ENCODE measurements around the gene CCDC88B.
A peak's percentile ranks its signal among the peaks of the same experiment; 100 is the strongest.

The CCDC88B gene

DNA sequence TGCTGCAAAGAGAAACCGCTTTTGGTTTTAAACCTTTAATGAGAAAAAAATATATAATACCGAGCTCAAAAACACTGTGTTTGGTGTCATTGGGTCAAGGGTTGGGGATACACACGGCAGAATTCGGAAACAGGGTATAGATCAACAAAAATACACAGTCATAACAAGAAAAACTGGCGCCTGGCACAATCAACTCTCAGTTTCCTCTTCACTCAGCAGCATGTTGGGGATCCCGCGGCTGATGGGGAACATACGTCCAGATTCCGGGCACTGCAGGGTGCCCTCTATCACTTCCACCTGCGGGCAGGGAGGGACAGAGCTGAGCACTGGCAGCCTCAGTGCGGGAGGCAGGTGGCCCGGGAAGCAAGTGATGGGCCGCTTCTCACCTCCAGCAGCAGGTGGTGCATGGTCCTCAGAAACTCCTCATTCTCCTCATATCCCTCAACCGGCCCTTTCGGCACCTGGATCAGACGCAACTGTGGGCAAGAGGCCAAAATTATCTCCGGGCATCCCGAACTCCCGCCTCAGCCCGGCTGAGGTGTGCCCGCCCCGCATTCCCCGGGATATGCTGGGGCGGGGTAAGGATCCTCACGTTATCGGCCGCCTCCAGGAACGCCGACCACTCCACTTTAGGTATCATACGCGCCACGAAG, 23.2 kb upstream of the CCDC88B start:
- Histone ChIP-seq H3K9me3 (ENCODE audit: insufficient read depth, low read length) (no peaks in the 10 kb centered on the region), H3K9me2 (replicated peaks; ENCODE audit: insufficient read depth, low read length) (no peaks in the 10 kb centered on the region), H3K79me2 (ENCODE audit: insufficient read depth, low read length) (peaks cover 13% of the 10 kb centered on the region), H3K4me2 (ENCODE audit: low read depth, low read length, poor library complexity, severe bottlenecking) (peak overlapping the region; percentile 64), H3K27me3 (ENCODE audit: low read length) (no peaks in the 10 kb centered on the region), H3K27ac (ENCODE audit: low read depth, low read length) (peak overlapping the region; percentile 92), H3K9ac (ENCODE audit: low read length) (peak overlapping the region; percentile 84), H2AFZ (ENCODE audit: low read depth, low read length, severe bottlenecking) (peak overlapping the region; percentile 15), H3K4me3 (ENCODE audit: insufficient read depth, low read length, poor library complexity, severe bottlenecking) (peak overlapping the region; percentile 73), H3F3A (ENCODE audit: insufficient read depth) (peaks cover 24% of the 10 kb centered on the region), H4K20me1 (ENCODE audit: low read depth, low read length) (no peaks in the 10 kb centered on the region; the same call in 1 of the 2 replicates), H3K36me3 (ENCODE audit: low read length) (no peaks in the 10 kb centered on the region)
- TF ChIP-seq EZH2phosphoT487 (conservative IDR thresholded peaks at IDR 0.05; ENCODE audit: low read length) = no peak
- TF ChIP-seq CTCF (IDR thresholded peaks at IDR 0.05; ENCODE audit: insufficient read depth, low read length, poor library complexity, severe bottlenecking) = no peak

DNA sequence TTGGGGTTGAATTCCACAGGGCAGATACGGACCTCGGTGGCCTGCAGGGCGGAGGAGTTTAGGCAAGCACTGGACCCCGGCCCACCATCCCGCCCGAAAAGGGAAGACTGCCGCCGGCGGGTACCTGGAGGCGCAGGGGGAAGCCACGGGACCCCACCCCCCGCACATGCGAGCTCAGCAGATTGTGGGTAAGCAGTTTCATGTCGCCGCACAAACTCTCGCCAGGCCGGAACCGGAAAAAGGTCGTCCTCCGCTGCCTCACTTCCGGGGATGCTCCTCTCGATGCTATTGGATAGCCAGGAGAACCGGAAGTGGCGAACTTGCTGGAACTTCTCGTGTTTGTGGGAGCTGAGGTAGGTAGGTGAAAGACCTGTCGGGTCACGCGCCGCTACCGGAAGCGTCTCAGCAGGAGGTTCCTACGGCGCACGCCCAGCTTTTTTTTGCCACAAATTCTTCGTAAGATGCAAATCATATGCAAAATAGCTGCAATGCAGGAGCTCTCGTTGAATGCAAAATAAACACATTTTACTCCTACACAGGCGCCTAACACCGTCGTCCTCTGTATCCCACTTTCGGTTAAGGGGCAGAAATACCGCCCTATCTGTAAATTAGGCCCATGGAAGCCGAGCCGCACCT, 22.6 kb upstream of the CCDC88B start, which contains the start of gene TRMT112:
TRMT112 (minus strand) TSS at position 235 of the 636 bp plus-strand sequence; CDS start at position 202, 33 bp downstream.
- no peak for TF ChIP-seq EZH2phosphoT487 (conservative IDR thresholded peaks at IDR 0.05; ENCODE audit: low read length)
- no peak for TF ChIP-seq CTCF (IDR thresholded peaks at IDR 0.05; ENCODE audit: insufficient read depth, low read length, poor library complexity, severe bottlenecking)
- H3K4me3 ChIP-seq (ENCODE audit: insufficient read depth, low read length, poor library complexity, severe bottlenecking) = peak within 1 kb of the TSS; percentile 73
- H3K27ac ChIP-seq (ENCODE audit: low read depth, low read length) = peak within 1 kb of the TSS; percentile 92
- no peaks in the 10 kb centered on the region; the same call in 1 of the 2 replicates for H4K20me1 ChIP-seq (ENCODE audit: low read depth, low read length)
- H3K9me3 ChIP-seq (ENCODE audit: insufficient read depth, low read length) = no peaks in the 10 kb centered on the region
- H3K4me2 ChIP-seq (ENCODE audit: low read depth, low read length, poor library complexity, severe bottlenecking) = peak within 1 kb of the TSS; percentile 64
- H3K79me2 ChIP-seq (ENCODE audit: insufficient read depth, low read length) = peaks cover 12% of the 10 kb centered on the region
- peaks cover 24% of the 10 kb centered on the region for H3F3A ChIP-seq (ENCODE audit: insufficient read depth)
- H3K9me2 ChIP-seq (replicated peaks; ENCODE audit: insufficient read depth, low read length) = no peaks in the 10 kb centered on the region
- H3K27me3 ChIP-seq (ENCODE audit: low read length) = no peaks in the 10 kb centered on the region
- H2AFZ ChIP-seq (ENCODE audit: low read depth, low read length, severe bottlenecking) = peak within 1 kb of the TSS; percentile 55
- peak within 1 kb of the TSS; percentile 84 for H3K9ac ChIP-seq (ENCODE audit: low read length)
- no peaks in the 10 kb centered on the region for H3K36me3 ChIP-seq (ENCODE audit: low read length)

DNA sequence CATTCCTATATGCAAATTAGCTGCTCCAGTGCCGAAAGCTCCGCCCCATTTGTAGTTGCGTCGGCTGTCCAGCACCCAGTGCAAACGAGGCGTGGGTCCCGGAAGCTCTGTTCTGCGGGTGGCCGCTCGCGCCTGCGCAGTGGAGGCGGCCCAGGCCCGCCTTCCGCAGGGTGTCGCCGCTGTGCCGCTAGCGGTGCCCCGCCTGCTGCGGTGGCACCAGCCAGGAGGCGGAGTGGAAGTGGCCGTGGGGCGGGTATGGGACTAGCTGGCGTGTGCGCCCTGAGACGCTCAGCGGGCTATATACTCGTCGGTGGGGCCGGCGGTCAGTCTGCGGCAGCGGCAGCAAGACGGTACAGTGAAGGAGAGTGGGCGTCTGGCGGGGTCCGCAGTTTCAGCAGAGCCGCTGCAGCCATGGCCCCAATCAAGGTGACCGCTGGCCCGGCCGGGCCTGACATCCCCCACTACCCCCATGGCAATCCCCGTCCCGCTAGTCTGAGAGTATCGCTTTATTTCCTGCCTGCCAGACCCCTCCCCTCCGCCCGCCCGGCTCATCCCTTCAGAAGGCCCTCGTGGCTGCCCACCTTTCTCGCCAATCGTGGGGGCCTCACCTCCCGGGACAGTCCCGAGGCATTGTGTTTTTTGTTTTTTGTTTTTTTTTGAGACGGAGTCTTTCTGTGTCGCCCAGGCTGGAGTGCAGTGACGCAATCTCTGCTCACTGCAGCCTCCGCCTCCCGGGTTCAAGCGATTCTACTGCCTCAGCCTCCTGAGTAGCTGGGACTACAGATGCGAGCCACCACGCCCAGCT, 21.8 kb upstream of the CCDC88B start, which contains the start of gene PRDX5:
PRDX5 (plus strand) TSS at position 161 of the 805 bp plus-strand sequence; CDS start at position 256, 95 bp downstream.
- Histone ChIP-seq H2AFZ (ENCODE audit: low read depth, low read length, severe bottlenecking) (peak within 1 kb of the TSS; percentile 55), H3F3A (ENCODE audit: insufficient read depth) (peaks cover 18% of the 10 kb centered on the region), H3K4me2 (ENCODE audit: low read depth, low read length, poor library complexity, severe bottlenecking) (peak within 1 kb of the TSS; percentile 64), H3K4me3 (ENCODE audit: insufficient read depth, low read length, poor library complexity, severe bottlenecking) (peak within 1 kb of the TSS; percentile 73), H3K27ac (ENCODE audit: low read depth, low read length) (peak within 1 kb of the TSS; percentile 92), H4K20me1 (ENCODE audit: low read depth, low read length) (no peaks in the 10 kb centered on the region; the same call in 1 of the 2 replicates), H3K36me3 (ENCODE audit: low read length) (no peaks in the 10 kb centered on the region), H3K27me3 (ENCODE audit: low read length) (no peaks in the 10 kb centered on the region), H3K9me3 (ENCODE audit: insufficient read depth, low read length) (no peaks in the 10 kb centered on the region), H3K9me2 (replicated peaks; ENCODE audit: insufficient read depth, low read length) (no peaks in the 10 kb centered on the region), H3K9ac (ENCODE audit: low read length) (peak within 1 kb of the TSS; percentile 84), H3K79me2 (ENCODE audit: insufficient read depth, low read length) (peaks cover 5% of the 10 kb centered on the region; the same call in 1 of the 2 replicates)
- TF ChIP-seq CTCF (IDR thresholded peaks at IDR 0.05; ENCODE audit: insufficient read depth, low read length, poor library complexity, severe bottlenecking) (peak; percentile 27), EZH2phosphoT487 (conservative IDR thresholded peaks at IDR 0.05; ENCODE audit: low read length) (no peak)

Measured in SU-DHL-6 (cell line).